Naive B cell (primary cell): Measurements from ENCODE around the gene LTBP4. TPM values are rescaled to one million over a fixed set of nuclear protein-coding genes. Genes with fewer than 3 reads are reported as not detected.
A peak's percentile ranks its signal among the peaks of the same experiment; 100 is the strongest.
"Not testable (repeated sequence)": the region's sequence is repeated elsewhere in the genome, so short reads cannot be mapped to it uniquely, and the experiment has no call there.

ENCODE experiments used
- ATAC-seq, 2 donors: fragments of 150-1000 bp; cut with Tn5 transposase; 2 replicates each; pipeline ENCODE4 v1.10.0; 2021; ENCODE audit warnings: low read depth in 2 of 2, mild to moderate bottlenecking in 2 of 2, moderate library complexity in 2 of 2
- DNase-seq: peaks from one replicate; pipeline ENCODE4 v3.0.0; 2022
- H3K27ac Mint-ChIP-seq, 6 donors: one replicate each; pipeline ENCODE4 v1.8.0; 2020 to 2022; ENCODE audit warnings: mild to moderate bottlenecking in 6 of 6, mixed read lengths in 6 of 6, moderate library complexity in 5 of 6, inconsistent platforms in 2 of 6
- H3K27me3 Mint-ChIP-seq, 3 donors: one replicate each; pipeline ENCODE4 v1.8.0; 2021 to 2022; ENCODE audit warnings: mixed read lengths in 3 of 3, mild to moderate bottlenecking in 1 of 3
- H3K36me3 Mint-ChIP-seq, 2 donors: one replicate each; pipeline ENCODE4 v1.8.0; 2020 to 2022; ENCODE audit warnings: mixed read lengths in 2 of 2, inconsistent platforms in 1 of 2, mild to moderate bottlenecking in 1 of 2
- H3K4me1 Mint-ChIP-seq, 3 donors: one replicate each; pipeline ENCODE4 v1.8.0; 2020 to 2022; ENCODE audit warnings: mixed read lengths in 3 of 3, inconsistent platforms in 1 of 3, mild to moderate bottlenecking in 1 of 3, moderate library complexity in 1 of 3
- H3K4me3 Mint-ChIP-seq, 8 donors: one replicate each; pipeline ENCODE4 v1.8.0; 2020 to 2022; ENCODE audit warnings: mild to moderate bottlenecking in 8 of 8, mixed read lengths in 8 of 8, moderate library complexity in 8 of 8, inconsistent platforms in 2 of 8
- H3K9me3 Mint-ChIP-seq, 7 donors: one replicate each; pipeline ENCODE4 v1.8.0; 2020 to 2022; ENCODE audit warnings: mixed read lengths in 7 of 7, mild to moderate bottlenecking in 5 of 7, inconsistent platforms in 2 of 7, moderate library complexity in 1 of 7
- polyA plus RNA-seq, 6 donors: library from polyadenylated mRNA; unstranded; fragments of 300-500 nt; fragmentation: Illumina TruSeq; gene quantifications; one replicate each; pipeline ENCODE4 v1.2.3, GENCODE V29; 2021; ENCODE audit warnings: low read depth in 6 of 6

Gene LTBP4
- polyA plus RNA-seq: 10 to 100 TPM in 5 of 6 donors, 1 to 10 TPM in 1; 9.6 to 18.1 (median 14.5) TPM

GRCh38 chr19:40601134-40601974 is at the start of gene LTBP4:
Gene LTBP4 (plus strand): TSS chr19:40601369. CDS start chr19:40601388, 19 bp downstream.
- H3K27ac Mint-ChIP-seq: peak within 1 kb of the TSS in 5 of 6 donors; percentile 49 to 85 (median 65)
- no peaks in the 10 kb centered on the region for H3K36me3 Mint-ChIP-seq
- peak within 1 kb of the TSS; percentile 54 to 89 (median 73) for H3K4me3 Mint-ChIP-seq

GRCh38 chr19:40552848-40553247 is 48.3 kb upstream of the LTBP4 start:
- Mint-ChIP-seq H3K9me3 (peaks cover 0 to 2% (median 0%) of the 10 kb centered on the region in 7 donors), H3K4me3 (no peak overlapping the region), H3K36me3 (peaks cover 0 to 7% of the 10 kb centered on the region in 2 donors), H3K4me1 (peaks cover 15 to 18% (median 16%) of the 10 kb centered on the region in 3 donors), H3K27me3 (peaks cover 56 to 83% (median 76%) of the 10 kb centered on the region in 3 donors), H3K27ac (no peak overlapping the region)
- ATAC-seq: no peak
- DNase-seq: no peak

More at GRCh38 chr19:40601134-40601974, at the start of gene LTBP4:
- DNase-seq (no peak), ATAC-seq (no peak)
- Mint-ChIP-seq H3K4me1 (peaks cover 52 to 76% (median 68%) of the 10 kb centered on the region in 3 donors), H3K27me3 (peaks cover 27 to 50% (median 45%) of the 10 kb centered on the region in 3 donors), H3K9me3 (peaks cover 0 to 5% (median 0%) of the 10 kb centered on the region in 7 donors)

GRCh38 chr19:40553885-40554857 is 47.0 kb upstream of the LTBP4 start:
- peaks cover 0 to 7% of the 10 kb centered on the region in 2 donors for H3K36me3 Mint-ChIP-seq
- no peak for ATAC-seq
- DNase-seq: no peak
- H3K27ac Mint-ChIP-seq: no peak overlapping the region
- H3K27me3 Mint-ChIP-seq: peaks cover 57 to 76% (median 70%) of the 10 kb centered on the region in 3 donors
- peaks cover 10 to 13% (median 10%) of the 10 kb centered on the region in 3 donors for H3K4me1 Mint-ChIP-seq
- H3K4me3 Mint-ChIP-seq: no peak overlapping the region
- peaks cover 0 to 2% (median 0%) of the 10 kb centered on the region in 7 donors for H3K9me3 Mint-ChIP-seq

GRCh38 chr19:40555978-40556689 is 45.0 kb upstream of the LTBP4 start:
- ATAC-seq: no peak
- H3K27ac Mint-ChIP-seq: peak overlapping the region in 1 of 6 donors; percentile 84

GRCh38 chr19:40556953-40557530 is 44.1 kb upstream of the LTBP4 start:
- H3K36me3 Mint-ChIP-seq: peaks cover 0 to 14% of the 10 kb centered on the region in 2 donors
- peaks cover 4 to 6% (median 5%) of the 10 kb centered on the region in 3 donors for H3K4me1 Mint-ChIP-seq
- DNase-seq (no peak), ATAC-seq (no peak)
- peaks cover 51 to 79% (median 66%) of the 10 kb centered on the region in 3 donors for H3K27me3 Mint-ChIP-seq
- peaks cover 0 to 2% (median 0%) of the 10 kb centered on the region in 7 donors for H3K9me3 Mint-ChIP-seq
- H3K27ac Mint-ChIP-seq: no peak overlapping the region
- H3K4me3 Mint-ChIP-seq: peak overlapping the region in 1 of 8 donors; percentile 80

More at GRCh38 chr19:40555978-40556689, 45.0 kb upstream of the LTBP4 start:
- no peak for DNase-seq
- Mint-ChIP-seq H3K36me3 (peaks cover 0 to 7% of the 10 kb centered on the region in 2 donors), H3K4me1 (peaks cover 4 to 6% (median 5%) of the 10 kb centered on the region in 3 donors), H3K9me3 (peaks cover 0 to 2% (median 0%) of the 10 kb centered on the region in 7 donors), H3K4me3 (no peak overlapping the region), H3K27me3 (peaks cover 51 to 76% (median 64%) of the 10 kb centered on the region in 3 donors)

GRCh38 chr19:40559394-40559793 is 41.8 kb upstream of the LTBP4 start:
- H3K9me3 Mint-ChIP-seq: peaks cover 0 to 2% (median 0%) of the 10 kb centered on the region in 7 donors
- peaks cover 42 to 69% (median 53%) of the 10 kb centered on the region in 3 donors for H3K27me3 Mint-ChIP-seq
- H3K4me3 Mint-ChIP-seq: no peak overlapping the region
- no peak overlapping the region for H3K27ac Mint-ChIP-seq
- peaks cover 0 to 9% of the 10 kb centered on the region in 2 donors for H3K36me3 Mint-ChIP-seq
- DNase-seq (no peak), ATAC-seq (no peak)
- peaks cover 0 to 5% (median 0%) of the 10 kb centered on the region in 3 donors for H3K4me1 Mint-ChIP-seq

GRCh38 chr19:40560092-40560507 is 41.1 kb upstream of the LTBP4 start:
- no peak for DNase-seq
- H3K9me3 Mint-ChIP-seq: peaks cover 0 to 2% (median 0%) of the 10 kb centered on the region in 7 donors
- H3K4me3 Mint-ChIP-seq: no peak overlapping the region
- peaks cover 37 to 69% (median 53%) of the 10 kb centered on the region in 3 donors for H3K27me3 Mint-ChIP-seq
- H3K36me3 Mint-ChIP-seq: peaks cover 0 to 9% of the 10 kb centered on the region in 2 donors
- no peak for ATAC-seq
- H3K27ac Mint-ChIP-seq: no peak overlapping the region
- H3K4me1 Mint-ChIP-seq: peaks cover 0 to under 1% (median 0%) of the 10 kb centered on the region in 3 donors

GRCh38 chr19:40561947-40562346 is 39.2 kb upstream of the LTBP4 start:
- no peaks in the 10 kb centered on the region for H3K9me3 Mint-ChIP-seq
- H3K4me3 Mint-ChIP-seq: no peak overlapping the region
- H3K27ac Mint-ChIP-seq: peak overlapping the region in 1 of 6 donors; percentile 73
- H3K27me3 Mint-ChIP-seq: peaks cover 37 to 72% (median 56%) of the 10 kb centered on the region in 3 donors
- no peak for ATAC-seq
- peaks cover 0 to 3% (median 0%) of the 10 kb centered on the region in 3 donors for H3K4me1 Mint-ChIP-seq
- H3K36me3 Mint-ChIP-seq: peaks cover 0 to 9% of the 10 kb centered on the region in 2 donors
- DNase-seq: no peak

- H3K9me3 Mint-ChIP-seq, DNase-seq, H3K4me3 Mint-ChIP-seq, H3K27ac Mint-ChIP-seq, H3K4me1 Mint-ChIP-seq, ATAC-seq, H3K36me3 Mint-ChIP-seq: not testable (repeated sequence)
- peaks cover 23 to 74% (median 44%) of the 10 kb centered on the region in 3 donors for H3K27me3 Mint-ChIP-seq
Observed at GRCh38 chr19:40564535-40564934, 36.6 kb upstream of the LTBP4 start.

GRCh38 chr19:40565355-40565754 is 35.8 kb upstream of the LTBP4 start:
- H3K36me3 Mint-ChIP-seq: peaks cover 0 to 9% of the 10 kb centered on the region in 2 donors
- ATAC-seq (no peak), DNase-seq (no peak)
- no peak overlapping the region for H3K27ac Mint-ChIP-seq
- peaks cover 9 to 14% (median 9%) of the 10 kb centered on the region in 3 donors for H3K4me1 Mint-ChIP-seq
- H3K27me3 Mint-ChIP-seq: peaks cover 19 to 70% (median 37%) of the 10 kb centered on the region in 3 donors
- H3K9me3 Mint-ChIP-seq: no peaks in the 10 kb centered on the region
- no peak overlapping the region for H3K4me3 Mint-ChIP-seq

GRCh38 chr19:40565910-40566495 is 35.2 kb upstream of the LTBP4 start:
- DNase-seq: no peak
- peaks cover 0 to 9% of the 10 kb centered on the region in 2 donors for H3K36me3 Mint-ChIP-seq
- peaks cover 19 to 64% (median 37%) of the 10 kb centered on the region in 3 donors for H3K27me3 Mint-ChIP-seq
- peaks cover 0 to 5% (median 0%) of the 10 kb centered on the region in 7 donors for H3K9me3 Mint-ChIP-seq
- no peak overlapping the region for H3K27ac Mint-ChIP-seq
- ATAC-seq: no peak
- peak overlapping the region in 1 of 8 donors; percentile 22 for H3K4me3 Mint-ChIP-seq
- H3K4me1 Mint-ChIP-seq: peaks cover 15 to 19% (median 15%) of the 10 kb centered on the region in 3 donors
